Measurements from ENCODE around the gene NAPSA.

The NAPSA gene

DNA sequence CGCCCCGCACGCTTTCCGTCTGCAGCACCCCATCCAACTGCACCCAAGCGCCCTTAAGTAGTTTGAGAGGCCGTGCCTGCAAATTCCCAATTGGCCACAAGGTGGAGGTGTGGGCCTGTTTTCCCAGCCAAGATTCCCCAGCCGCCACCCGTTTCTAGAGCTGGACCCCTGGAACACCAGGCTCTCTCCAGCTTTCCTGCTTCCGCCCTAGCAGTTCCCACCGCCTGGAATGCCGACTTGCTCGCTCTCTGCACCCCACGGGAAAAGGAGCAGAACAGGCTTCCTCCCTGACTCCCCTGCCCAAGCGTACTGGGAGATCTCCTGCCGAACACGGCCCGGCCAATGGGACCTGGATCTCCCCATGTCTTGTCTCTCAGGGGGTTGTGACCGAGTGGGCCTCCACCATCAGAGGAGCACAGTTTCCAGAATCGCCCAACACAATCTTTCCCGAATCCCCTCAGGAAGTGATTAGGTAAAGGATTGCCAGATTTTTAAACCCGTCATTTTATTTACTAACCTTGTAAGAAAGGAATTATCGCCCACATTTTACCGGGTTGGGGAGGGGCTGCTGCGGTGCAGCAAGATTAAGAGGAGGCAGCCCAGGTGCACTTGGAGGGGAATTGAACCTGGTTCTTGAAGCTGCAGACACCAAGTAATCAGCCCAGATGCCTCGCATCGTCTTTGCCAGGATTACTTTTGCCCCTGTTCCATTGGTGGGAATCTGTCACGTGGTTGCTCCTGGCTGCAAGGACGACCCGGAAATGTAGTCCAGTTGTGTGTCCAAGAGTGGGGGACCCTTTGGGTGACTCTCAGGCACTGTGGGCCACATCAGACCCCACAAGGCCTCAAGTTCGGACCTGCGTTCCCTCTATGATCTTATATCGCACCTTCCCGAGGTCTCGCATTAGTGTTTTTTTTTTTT, 3.5 kb upstream of the NAPSA start:
- DNase-seq (ENCODE audit: insufficient read length, low spot score): peak; percentile 45
- peak; percentile 91 for FAIRE-seq

GRCh38 chr19:50362656-50363424, 2.6 kb downstream of the NAPSA start:
- no peak for TF ChIP-seq POU2F2 (IDR thresholded peaks at IDR 0.05; ENCODE audit: low read depth, low read length)
- TF ChIP-seq TAF1 (IDR thresholded peaks at IDR 0.05; ENCODE audit: low read depth, low read length): no peak
- no peak for TF ChIP-seq PAX5 (IDR thresholded peaks at IDR 0.05; ENCODE audit: insufficient read depth, low read length, severe bottlenecking)
- TF ChIP-seq SPI1 (IDR thresholded peaks at IDR 0.05; ENCODE audit: low read depth, low read length): no peak
- no peak for TF ChIP-seq POLR2A (IDR thresholded peaks at IDR 0.05; ENCODE audit: low read depth, low read length)
- no peak for TF ChIP-seq POLR2AphosphoS5 (IDR thresholded peaks at IDR 0.05; ENCODE audit: low read depth, low read length)
- DNase-seq (ENCODE audit: insufficient read length, low spot score) (no peak), FAIRE-seq (no peak)

More for the DNA sequence above, 3.5 kb upstream of the NAPSA start:
- no peak for TF ChIP-seq POU2F2 (IDR thresholded peaks at IDR 0.05; ENCODE audit: low read depth, low read length)
- no peak for TF ChIP-seq POLR2A (IDR thresholded peaks at IDR 0.05; ENCODE audit: low read depth, low read length)
- TF ChIP-seq PAX5 (IDR thresholded peaks at IDR 0.05; ENCODE audit: insufficient read depth, low read length, severe bottlenecking): no peak
- TF ChIP-seq TAF1 (IDR thresholded peaks at IDR 0.05; ENCODE audit: low read depth, low read length): 0 out of 2 replicates have a peak, but pooled peaks have one; percentile 14
- TF ChIP-seq SPI1 (IDR thresholded peaks at IDR 0.05; ENCODE audit: low read depth, low read length): no peak
- TF ChIP-seq POLR2AphosphoS5 (IDR thresholded peaks at IDR 0.05; ENCODE audit: low read depth, low read length): peak; percentile 31; the same call in 1 of the 2 replicates

GRCh38 chr19:50362030-50362412, 3.4 kb downstream of the NAPSA start:
- no peak for FAIRE-seq
- TF ChIP-seq POLR2AphosphoS5 (IDR thresholded peaks at IDR 0.05; ENCODE audit: low read depth, low read length) (no peak), PAX5 (IDR thresholded peaks at IDR 0.05; ENCODE audit: insufficient read depth, low read length, severe bottlenecking) (no peak), POLR2A (IDR thresholded peaks at IDR 0.05; ENCODE audit: low read depth, low read length) (no peak), TAF1 (IDR thresholded peaks at IDR 0.05; ENCODE audit: low read depth, low read length) (no peak), SPI1 (IDR thresholded peaks at IDR 0.05; ENCODE audit: low read depth, low read length) (no peak), POU2F2 (IDR thresholded peaks at IDR 0.05; ENCODE audit: low read depth, low read length) (no peak)
- no peak for DNase-seq (ENCODE audit: insufficient read length, low spot score)

DNA sequence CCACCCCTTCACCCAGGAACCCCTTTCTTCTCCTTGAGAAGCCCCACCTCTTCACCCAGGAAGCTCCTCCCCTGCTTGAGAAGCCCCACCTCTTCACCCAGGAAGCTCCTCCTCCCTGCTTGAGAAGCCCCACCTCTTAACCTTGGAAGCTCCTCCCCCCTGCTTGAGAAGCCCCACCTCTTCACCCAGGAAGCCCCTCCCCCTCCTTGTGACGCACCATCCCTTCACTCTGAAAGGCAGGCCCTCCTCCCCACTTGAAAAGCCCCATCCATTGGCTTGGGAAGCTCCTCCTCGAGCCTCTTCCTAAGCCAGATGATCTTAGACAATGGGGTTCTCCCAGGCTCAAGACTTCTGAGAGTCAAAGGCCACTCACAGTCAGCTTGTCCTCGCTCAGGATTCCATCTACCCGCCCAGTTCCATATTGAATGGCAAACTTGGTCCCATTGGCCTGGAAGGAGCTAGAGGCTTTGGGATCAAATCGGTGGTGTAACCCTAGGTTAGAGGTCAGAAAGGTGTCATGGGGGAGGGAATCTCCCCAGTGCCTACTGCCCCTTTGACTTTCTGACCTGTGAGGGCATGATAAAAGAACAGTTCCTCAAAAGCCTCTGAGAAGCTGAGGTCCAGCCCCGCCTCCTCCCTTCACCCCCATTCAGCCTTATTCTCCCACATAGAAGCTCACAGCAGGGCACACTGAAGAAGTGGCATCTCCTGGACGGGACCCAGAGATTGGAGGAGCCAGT, 4.0 kb downstream of the NAPSA start:
- TF ChIP-seq SPI1 (IDR thresholded peaks at IDR 0.05; ENCODE audit: low read depth, low read length) (peak; percentile 64), POLR2A (IDR thresholded peaks at IDR 0.05; ENCODE audit: low read depth, low read length) (no peak), POU2F2 (IDR thresholded peaks at IDR 0.05; ENCODE audit: low read depth, low read length) (no peak), TAF1 (IDR thresholded peaks at IDR 0.05; ENCODE audit: low read depth, low read length) (no peak)
- DNase-seq (ENCODE audit: insufficient read length, low spot score) (no peak), FAIRE-seq (no peak)

GRCh38 chr19:50359328-50359818, 6.1 kb downstream of the NAPSA start:
- DNase-seq (ENCODE audit: insufficient read length, low spot score): no peak
- TF ChIP-seq PAX5 (IDR thresholded peaks at IDR 0.05; ENCODE audit: insufficient read depth, low read length, severe bottlenecking) (no peak), SPI1 (IDR thresholded peaks at IDR 0.05; ENCODE audit: low read depth, low read length) (no peak), POU2F2 (IDR thresholded peaks at IDR 0.05; ENCODE audit: low read depth, low read length) (no peak), TAF1 (IDR thresholded peaks at IDR 0.05; ENCODE audit: low read depth, low read length) (no peak), POLR2AphosphoS5 (IDR thresholded peaks at IDR 0.05; ENCODE audit: low read depth, low read length) (no peak), POLR2A (IDR thresholded peaks at IDR 0.05; ENCODE audit: low read depth, low read length) (no peak)
- no peak for FAIRE-seq

DNA sequence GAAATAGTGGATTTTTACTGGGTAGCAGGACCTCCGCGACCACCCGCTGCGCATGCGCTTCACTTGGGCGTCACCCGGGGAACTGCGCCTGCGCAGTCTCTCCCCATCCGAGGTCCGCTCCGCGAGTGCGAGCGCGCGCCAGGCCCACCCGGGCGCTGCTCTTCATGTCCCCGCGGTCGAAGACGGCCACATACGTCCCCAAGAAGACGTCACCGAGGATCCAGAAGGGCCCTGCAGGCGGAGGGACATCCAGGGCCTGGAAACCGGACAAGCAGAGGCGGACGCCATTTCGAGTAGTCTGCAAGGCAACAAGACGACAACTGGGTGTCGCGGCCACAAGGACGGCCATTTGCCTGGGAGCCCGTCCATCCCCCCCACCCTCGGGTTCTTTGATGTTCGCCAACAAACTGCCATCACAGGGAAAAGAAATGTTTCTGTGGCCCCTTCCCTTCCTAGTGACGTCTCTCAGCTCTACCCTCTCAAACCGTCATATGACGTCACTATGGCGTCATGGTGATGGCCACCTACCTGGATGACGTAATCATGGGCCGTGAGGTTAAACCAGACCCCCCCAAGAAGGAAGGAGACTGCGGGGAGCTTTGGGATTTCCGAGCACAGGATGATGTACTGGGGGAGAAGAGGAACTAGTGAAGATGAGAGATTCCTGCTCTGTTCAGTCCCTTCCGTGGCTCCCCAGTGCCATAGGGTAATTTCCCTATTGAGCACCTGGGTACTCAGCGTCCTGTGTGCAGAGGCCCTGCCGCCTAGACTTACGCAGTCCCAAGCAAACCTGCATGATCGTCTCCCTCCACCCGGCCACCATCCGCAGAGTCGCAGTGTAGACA, 6.7 kb downstream of the NAPSA start:
- DNase-seq (ENCODE audit: insufficient read length, low spot score): peak; percentile 73
- TF ChIP-seq PAX5 (IDR thresholded peaks at IDR 0.05; ENCODE audit: insufficient read depth, low read length, severe bottlenecking): no peak
- TF ChIP-seq SPI1 (IDR thresholded peaks at IDR 0.05; ENCODE audit: low read depth, low read length): no peak
- 0 out of 2 replicates have a peak, but pooled peaks have one; percentile 37 for TF ChIP-seq TAF1 (IDR thresholded peaks at IDR 0.05; ENCODE audit: low read depth, low read length)
- peak; percentile 69; the same call in 1 of the 2 replicates for TF ChIP-seq POLR2A (IDR thresholded peaks at IDR 0.05; ENCODE audit: low read depth, low read length)
- peak; percentile 36; the same call in 1 of the 2 replicates for TF ChIP-seq POU2F2 (IDR thresholded peaks at IDR 0.05; ENCODE audit: low read depth, low read length)
- peak; percentile 76 for TF ChIP-seq POLR2AphosphoS5 (IDR thresholded peaks at IDR 0.05; ENCODE audit: low read depth, low read length)
- FAIRE-seq: peak; percentile 77

DNA sequence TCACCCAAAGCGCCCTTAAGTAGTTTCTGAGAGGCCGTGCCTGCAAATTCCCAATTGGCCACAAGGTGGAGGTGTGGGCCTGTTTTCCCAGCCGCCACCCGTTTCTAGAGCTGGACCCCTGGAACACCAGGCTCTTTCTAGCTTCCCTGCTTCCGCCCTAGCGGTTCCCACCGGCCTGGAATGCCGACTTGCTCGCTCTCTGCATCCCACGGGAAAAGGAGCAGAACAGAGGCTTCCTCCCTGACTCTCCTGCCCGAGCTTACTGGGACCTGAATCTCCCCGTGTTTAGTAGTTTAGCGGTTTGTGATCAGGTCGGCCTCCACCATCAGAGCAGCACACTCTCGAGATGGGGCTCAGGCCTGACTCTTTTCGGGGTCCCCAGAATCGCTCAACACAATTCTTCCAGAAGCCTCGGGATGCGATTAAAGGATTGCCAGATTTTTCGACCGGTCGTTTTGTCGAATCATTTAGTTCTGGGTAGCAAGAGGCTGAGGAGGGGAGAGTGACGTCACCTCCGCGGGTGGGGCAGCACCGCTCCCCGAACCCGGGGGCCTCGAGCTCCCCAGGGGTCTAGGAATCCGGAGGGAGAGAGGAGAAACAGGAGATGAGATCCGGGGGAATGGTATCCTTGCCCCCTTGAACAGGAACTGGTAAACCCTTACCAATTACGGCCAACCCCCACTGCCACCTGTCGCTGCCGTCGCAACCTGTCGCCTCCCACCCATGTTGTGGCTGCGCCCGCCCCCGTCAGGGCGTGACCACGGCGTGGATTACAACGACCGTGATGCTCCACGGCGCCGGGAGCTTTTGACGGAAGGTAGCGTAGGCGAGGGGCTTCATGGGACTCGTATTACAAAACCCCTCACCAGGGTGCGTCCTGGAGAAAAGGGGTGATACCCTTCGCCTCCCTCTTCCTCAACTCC, 8.0 kb downstream of the NAPSA start:
- peak; percentile 99 for FAIRE-seq
- DNase-seq (ENCODE audit: insufficient read length, low spot score): peak; percentile 44
- TF ChIP-seq SPI1 (IDR thresholded peaks at IDR 0.05; ENCODE audit: low read depth, low read length): no peak
- peak; percentile 48; the same call in 1 of the 2 replicates for TF ChIP-seq POU2F2 (IDR thresholded peaks at IDR 0.05; ENCODE audit: low read depth, low read length)
- TF ChIP-seq POLR2AphosphoS5 (IDR thresholded peaks at IDR 0.05; ENCODE audit: low read depth, low read length): peak; percentile 36; the same call in 1 of the 2 replicates
- peak; percentile 37; the same call in 1 of the 2 replicates for TF ChIP-seq POLR2A (IDR thresholded peaks at IDR 0.05; ENCODE audit: low read depth, low read length)
- TF ChIP-seq TAF1 (IDR thresholded peaks at IDR 0.05; ENCODE audit: low read depth, low read length): peak; percentile 57
- TF ChIP-seq PAX5 (IDR thresholded peaks at IDR 0.05; ENCODE audit: insufficient read depth, low read length, severe bottlenecking): no peak
